NOMO-1 (cell line): ENCODE measurements around the gene APMAP.

Experiments
- DNase-seq, 2 experiments: peaks; one replicate each; lab custom pipeline; 2025; ENCODE audit not compliant: unreplicated experiment in 2 of 2; lab: John Stamatoyannopoulos, UW

Gene APMAP

GRCh38 chr20:24914388-24915241, 77.9 kb downstream of the APMAP start:
- no peak for DNase-seq

GRCh38 chr20:24913076-24913628, 79.4 kb downstream of the APMAP start:
- no peak for DNase-seq
